GM18867 (cell line): ENCODE measurements around the gene MCL1.
"Not testable (repeated sequence)": the region's sequence is repeated elsewhere in the genome, so short reads cannot be mapped to it uniquely, and the experiment has no call there.

Experiments
- ATAC-seq: cut with Tn5 transposase; IDR thresholded peaks from one replicate; pipeline ENCODE4 v1.9.1; 2021; ENCODE audit warnings: mild to moderate bottlenecking, moderate library complexity; ENCODE audit not compliant: unreplicated experiment

The MCL1 gene

DNA sequence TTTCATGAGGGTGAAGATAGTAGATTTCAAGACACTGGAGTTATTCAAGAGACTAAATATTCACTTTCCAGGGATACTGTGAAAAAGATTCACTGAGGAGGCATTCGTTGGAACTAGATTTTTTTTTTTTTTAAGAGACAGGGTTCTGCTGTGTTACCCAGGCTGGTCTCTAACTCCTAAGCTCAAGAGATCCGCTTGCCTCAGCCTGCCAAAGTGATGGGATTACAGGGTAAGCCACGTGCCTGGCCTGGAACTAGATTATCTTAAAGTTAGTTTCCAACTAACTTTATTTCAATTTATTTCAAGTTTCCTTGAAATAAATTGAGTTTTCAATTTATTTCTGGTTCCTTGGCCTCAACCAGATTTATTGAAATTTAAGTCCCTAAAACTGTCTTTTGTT is 24.3 kb upstream of the MCL1 start:
- no peak for ATAC-seq

DNA sequence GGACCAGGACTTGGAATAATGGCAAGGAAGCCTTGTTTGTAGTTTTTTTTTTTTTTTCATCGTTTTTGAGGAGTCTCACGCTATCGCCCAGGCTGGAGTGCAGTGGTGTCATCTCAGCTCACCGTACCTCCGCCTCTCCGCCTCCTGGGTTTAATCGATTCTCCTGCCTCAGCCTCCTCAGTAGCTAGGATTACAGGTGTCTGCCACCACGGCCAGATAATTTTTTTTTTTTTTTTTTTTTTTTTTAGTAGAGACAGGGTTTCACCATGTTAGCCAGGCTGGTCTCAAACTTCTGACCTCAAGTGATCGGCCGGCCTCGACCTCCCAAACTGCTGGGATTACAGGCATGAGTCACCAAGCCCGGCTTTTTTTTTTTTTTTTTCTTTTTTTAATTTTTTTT is 23.0 kb upstream of the MCL1 start:
- not testable (repeated sequence) for ATAC-seq

DNA sequence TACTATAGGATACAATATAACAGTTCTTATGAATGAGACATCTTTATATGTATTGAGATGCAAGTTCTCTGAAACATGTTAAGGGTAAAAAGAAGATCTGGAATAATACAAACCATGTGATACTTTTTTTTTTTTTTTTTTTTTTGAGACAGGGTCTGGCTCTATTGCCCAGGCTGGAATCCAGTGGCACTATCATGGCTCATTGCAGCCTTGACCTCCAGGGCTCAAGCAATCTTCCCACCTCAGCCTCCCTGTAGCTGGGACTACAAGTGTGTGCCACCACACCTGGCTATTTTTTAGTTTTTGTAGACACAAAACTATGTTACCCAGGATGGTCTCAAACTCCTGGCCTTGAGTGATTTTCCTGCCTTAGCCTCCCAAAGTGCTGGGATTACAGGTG is 22.1 kb upstream of the MCL1 start:
- ATAC-seq: no peak

DNA sequence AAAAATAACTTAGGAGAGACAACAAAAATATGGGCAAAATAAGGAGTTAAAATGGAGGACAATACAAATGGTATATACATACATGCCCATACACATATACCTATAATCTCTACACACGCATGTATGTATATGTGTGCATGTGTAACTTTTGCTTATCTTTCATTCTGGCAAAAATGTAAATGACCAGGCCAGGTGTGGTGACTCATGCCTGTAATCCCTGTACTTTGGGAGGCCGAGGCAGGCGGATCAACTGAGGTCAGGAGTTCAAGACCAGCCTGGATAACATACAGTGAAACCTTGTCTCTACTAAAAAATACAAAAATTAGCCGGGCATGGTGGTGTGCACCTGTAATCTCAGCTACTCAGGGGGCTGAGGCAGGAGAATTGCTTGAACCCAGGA is 18.9 kb upstream of the MCL1 start:
- not testable (repeated sequence) for ATAC-seq

DNA sequence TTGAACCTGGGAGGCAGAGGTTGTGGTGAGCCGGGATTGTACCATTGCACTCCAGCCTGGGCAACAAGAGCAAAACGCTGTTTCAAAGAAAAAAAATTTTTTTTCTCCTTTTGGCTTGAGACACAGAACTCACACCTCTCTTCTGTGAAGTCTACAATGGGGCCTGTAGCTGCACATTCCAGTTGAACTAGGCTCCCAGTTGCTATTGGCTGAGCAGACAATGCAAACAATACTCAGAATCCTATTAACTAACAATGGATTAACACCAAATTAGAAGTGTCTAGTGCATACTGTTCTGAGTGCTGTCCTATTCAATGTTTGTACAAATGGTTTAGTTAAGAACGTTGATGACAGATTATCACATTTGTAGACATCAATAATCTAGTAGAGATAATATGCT is 17.6 kb upstream of the MCL1 start:
- no peak for ATAC-seq

DNA sequence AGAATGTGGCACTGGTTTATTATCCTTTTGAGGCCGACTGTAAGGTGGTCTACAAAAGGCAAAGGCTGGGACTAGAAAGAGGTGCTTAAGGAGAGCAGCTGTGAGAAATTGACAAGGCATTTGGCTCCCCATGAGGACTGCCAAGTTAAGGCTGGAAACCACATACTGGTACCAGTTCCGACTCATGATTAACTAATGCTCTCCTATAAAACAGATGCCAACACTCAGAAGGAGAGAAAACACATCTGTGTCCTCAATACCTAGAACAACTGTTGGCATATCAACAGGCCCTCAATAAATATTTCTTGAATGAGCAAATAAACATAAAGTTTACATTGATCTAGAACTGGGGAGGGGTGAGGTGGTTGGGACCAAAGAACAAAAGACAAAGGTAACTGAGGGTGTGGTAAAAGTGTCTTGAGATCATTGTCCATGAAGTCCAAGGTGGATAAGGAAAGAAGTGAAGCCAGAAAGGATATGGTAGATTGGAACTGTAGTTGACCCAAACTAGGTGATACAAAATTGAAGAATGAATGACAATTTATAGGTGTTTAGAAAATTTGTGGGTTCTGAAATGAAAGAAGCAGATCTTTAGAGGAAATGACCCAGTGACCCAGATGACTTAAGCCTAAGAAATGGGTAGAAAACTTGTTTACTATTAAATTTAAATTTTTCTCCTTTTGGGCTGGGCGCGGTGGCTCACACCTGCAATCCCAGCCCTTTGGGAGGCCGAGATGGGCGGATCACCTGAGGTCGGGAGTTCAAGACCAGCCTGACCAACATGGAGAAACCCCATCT is 16.9 kb upstream of the MCL1 start:
- ATAC-seq: no peak

DNA sequence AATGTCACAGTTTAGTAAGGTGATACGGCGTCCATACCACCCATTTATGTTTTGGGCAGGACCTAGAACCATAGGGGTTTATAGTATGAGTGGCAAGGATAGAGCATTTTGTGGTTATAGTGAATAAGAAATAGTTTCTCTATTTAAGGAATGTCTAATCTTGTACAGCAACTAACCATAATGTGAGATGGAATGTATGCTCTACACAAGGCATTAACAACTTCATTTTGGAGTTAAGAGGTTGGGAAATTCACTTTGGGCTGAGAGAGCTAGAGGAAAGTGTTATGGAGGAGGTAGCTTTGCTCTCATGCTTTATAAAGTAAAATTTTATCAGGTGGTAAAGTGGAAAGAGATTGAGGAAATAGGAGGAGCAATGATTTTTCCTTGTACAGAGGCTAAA is 3.0 kb upstream of the MCL1 start:
- ATAC-seq: no peak

DNA sequence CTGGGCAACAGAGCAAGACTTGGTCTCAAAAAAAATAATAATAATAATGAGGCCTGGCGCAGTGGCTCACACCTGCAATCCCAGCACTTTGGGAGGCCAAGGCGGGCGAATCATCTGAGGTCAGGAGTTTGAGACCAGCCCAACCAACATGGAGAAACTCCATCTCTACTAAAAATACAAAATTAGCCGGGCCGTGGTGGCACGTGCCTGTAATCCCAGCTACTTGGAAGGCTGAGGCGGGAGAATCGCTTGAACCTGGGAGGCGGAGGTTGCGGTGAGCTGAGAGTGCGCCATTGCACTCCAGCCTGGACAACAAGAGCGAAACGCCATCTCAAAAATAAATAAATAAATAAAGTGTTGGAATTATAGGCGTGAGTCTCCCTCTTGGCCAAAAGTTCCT is 2.6 kb upstream of the MCL1 start:
- not testable (repeated sequence) for ATAC-seq

DNA sequence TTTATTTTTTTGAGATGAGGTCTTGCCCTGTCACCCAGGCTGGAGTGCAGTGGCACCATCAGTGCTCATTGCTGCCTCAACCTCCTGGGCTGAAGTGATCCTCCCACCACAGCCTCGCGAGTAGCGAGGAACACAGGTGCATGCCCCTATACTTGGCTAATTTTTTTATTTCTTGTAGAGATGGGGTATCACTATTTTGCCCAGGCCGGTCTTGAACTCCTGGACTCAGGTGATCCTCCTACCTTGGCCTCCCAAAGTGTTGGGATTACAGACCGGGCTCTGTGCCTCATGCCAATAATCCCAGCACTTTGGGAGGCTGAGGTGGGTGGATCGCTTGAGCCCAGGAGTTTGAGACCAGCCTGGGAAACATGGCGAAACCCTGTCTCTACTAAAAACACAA is 2.0 kb upstream of the MCL1 start:
- not testable (repeated sequence) for ATAC-seq

DNA sequence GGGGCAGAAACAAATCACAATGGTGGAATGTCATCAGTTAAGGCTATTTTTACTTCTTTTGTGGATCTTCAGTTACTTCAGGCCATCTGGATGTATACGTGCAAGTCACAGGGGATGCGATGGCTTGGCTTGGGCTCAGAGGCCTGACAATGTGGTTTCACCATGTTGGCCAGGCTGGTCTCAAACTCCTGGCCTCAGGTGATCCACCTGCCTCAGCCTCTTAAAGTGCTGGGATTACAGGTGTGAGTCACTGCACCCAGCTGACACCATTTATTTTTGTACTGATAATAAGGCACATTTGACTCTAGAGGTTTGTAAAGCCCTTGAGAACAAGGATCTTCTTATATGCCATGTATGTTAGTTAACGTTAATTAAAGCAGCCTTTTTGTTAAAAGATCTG is 1.6 kb upstream of the MCL1 start:
- ATAC-seq: not testable (repeated sequence)

DNA sequence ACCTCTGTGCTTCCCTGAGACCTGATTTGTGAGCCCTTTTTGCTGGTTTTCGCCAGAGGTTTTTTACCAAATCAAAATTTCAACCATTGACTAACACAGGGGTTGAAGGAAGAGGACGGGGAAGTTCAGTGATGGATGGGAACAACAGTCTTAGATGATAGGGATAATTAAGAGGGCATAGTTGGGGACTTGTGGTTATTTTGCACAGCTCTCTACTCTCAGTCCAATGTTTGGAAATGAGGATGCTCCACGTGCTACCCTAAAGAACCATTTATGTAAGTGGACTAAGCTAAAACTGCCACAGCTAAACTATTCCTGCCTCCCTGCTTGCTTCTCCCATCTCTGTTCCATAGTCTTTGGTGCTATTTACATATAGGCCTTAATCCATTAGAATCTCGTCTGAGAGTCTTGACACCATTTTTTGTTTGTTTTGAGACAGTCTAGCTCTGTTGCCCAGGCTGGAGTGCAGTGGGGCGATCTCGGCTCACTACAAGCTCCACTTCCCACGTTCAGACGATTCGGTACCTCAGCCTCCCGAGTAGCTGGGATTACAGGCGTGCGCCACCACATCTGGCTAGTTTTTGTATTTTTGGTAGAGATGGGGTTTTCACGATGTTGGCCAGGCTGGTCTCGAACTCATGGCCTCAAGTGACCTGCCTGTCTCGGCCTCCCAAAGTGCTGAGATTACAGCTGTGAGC is 684 bp upstream of the MCL1 start:
- ATAC-seq: no peak

DNA sequence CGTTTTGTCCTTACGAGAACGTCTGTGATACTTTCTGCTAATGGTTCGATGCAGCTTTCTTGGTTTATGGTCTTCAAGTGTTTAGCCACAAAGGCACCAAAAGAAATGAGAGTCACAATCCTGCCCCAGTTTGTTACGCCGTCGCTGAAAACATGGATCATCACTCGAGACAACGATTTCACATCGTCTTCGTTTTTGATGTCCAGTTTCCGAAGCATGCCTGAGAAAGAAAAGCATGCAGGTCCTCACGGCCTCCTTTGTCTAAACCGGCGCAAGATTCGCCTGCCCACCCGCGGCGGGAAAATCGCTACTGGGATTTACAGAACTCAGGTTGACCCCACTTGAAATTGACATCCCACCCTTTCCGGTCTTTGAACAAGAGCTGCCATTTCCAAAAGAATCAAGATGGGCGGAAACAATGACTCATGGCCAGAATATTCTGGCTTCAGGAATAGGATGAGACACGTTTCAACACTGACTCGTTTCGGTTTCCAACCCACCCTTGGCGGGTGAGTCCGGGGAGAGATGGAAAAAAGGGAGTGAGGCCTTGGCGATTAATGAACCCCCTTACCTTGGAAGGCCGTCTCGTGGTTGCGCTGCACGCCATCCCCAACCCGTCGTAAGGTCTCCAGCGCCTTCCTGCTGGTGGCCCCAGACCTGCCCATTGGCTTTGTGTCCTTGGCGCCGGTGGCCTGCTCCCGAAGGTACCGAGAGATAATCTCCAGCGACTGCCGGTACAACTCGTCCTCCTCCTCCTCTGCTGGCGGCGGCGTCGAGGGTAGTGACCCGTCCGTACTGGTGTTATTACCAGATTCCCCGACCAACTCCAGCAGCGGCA is 919 bp downstream of the MCL1 start:
- ATAC-seq: no peak

DNA sequence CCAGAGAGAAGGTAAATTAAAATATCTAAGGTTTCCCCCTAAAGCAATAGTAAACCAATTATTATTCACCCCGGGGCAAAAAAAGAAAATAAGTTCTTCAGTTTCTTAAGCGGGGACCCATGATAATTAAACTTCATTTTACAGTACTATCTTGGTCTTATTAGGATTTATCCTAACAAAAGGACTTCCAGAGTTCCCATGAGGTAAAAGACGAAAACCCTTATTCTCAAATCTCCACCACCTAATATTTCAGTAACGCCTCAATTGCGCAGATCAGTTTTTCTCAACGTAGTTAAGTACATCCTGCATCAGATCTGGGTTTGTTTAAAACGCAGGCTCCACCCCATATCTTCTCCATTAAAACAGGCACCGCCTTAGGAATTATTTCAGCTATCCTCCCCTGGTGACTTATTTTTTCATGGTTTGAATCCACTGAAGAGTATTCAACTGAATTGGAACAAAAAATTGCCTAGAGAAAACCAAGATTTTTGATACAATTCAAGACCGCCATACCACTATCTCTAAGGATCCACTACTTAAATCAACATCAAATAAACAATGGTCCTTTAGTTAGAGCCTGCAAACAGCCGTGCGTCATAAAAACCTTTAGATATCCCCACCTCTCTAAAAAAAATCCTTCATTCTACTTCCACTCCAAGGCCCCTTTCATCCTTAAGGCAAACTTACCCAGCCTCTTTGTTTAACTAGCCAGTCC is 1.7 kb downstream of the MCL1 start:
- ATAC-seq: no peak

DNA sequence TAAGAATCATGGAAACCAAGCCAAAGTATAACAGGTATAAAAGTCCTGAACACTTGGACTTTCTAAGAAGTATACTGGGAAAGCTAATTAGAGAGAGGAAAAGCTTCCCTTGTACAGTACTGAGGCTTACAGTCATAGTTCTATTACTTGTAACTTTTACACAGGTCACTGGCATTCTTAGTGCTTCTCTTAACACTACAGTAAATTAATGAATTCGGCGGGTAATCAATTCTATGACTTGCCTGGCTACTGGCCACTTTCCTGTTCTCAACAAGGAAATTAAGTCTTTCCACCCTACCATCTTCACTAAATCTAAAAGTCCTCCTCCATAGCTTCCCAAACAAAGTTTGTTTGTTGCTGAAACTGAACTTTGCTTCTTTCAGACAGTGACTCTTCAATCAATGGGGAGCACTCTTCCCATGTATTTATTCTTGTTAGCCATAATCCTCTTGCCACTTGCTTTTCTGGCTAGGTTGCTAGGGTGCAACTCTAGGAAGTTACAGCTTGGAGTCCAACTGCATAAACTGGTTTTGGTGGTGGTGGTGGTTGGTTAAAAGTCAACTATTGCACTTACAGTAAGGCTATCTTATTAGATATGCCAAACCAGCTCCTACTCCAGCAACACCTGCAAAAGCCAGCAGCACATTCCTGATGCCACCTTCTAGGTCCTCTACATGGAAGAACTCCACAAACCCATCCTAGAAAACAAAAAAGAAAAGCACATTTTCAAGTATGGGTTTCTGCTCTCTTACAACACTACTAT is 2.4 kb downstream of the MCL1 start:
- no peak for ATAC-seq

DNA sequence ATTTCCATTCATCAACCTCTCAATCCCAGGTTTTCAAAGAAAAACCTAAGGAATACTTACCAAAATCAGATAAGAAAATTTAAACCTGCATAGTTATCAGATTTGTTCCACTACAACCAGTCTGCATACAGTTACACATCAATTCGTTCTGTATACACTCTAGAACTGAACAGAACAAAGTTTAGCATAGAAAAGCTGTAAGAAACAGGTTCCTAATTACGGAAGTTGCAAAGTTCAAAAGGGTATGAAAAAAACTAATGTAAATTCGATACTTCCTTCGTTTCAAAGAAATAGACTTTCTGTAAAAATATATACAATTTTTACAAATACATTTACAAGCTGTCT is 3.1 kb downstream of the MCL1 start:
- ATAC-seq: no peak

DNA sequence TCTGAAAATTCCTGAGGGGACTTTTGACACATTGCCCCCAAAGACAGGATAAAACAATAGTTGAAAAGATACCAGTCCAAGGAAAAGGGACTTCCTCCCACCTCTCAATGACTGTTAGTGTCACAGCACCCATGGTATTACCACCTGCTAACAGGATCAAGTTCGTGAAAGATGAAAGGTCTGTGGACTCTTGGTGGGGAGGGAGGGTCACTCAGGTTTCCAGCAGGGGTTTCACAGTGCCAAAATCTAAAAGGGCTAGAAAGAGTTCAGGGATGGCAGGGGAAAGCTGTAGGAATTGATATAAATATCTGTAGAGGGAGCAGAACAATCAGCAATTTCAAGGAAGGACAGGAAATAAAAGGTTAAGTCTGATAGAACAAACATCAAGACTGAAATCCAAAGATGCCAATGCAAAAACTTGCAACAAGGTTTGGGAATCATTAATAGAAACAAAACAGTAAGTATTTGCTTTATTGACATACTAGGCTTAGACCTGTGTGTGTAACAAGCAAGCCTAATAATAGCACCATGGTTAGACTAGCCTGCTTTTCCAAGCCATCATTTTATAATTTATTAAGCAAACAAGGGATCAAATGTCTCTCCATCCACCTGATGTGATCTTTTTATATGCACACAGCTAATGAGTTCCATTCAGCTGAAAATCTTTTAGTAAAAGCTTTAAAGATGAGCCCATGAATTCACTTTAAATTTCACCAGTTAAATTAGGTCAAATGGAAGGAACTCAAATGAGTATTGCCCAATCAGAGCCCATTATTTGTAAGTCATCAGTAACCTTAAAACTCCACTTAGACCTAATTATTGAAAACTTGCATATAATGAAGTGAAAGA is 3.7 kb downstream of the MCL1 start:
- no peak for ATAC-seq

DNA sequence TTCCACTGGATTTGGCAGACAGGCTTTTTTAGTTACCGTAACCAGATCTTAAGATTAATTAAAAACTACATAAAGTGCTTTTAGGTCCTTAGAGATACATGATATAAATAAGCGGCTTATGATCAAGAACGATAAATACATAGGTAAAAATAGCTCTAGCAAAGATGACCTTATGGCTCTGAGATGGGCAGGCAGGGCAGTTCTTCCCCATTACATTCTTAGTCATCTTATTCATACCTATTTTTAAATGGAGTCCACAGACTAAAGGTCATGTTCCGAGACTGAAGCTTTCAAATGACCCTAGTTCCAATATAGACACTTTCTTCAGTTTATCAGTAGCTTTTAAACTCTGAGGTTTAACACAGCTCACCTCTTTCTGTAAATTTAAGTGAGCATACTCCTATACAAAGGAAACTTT is 4.3 kb downstream of the MCL1 start:
- no peak for ATAC-seq

DNA sequence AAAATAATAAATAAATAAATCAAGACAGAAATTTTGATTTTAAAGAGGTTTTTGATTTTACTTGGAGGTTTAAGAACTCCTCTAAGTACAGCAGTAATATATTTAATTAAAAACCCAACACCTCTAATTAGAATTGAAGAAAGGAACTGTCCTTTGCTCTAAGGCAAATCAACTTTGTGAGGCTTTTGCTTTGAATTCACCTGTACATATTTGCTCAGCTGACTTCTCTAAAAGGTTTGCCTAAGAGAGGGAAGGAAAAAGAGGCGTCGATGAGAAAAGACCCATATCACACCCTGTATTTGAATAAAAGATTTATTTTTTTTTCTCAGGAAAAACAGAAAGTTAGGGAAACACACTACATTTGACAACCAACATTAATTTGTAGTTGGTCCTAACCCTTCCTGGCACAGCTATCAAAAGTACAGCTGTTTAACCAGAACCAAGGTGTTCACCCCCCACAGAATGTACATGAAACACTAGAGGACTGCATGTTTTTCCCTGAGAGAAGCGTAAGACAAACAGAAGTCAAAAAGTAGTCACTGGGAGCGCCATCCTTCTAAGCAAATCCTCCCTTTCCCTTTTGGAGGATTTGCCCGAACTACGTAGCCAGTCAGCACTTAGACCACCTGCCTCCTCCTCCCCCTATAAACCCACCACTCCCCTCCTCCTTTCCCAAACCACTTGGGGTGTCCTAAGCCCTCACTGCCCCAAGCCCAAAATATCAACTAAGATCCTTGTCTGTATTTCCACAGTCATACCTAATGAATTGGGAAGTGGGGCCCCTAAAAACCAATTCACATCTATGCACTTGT is 4.9 kb downstream of the MCL1 start:
- ATAC-seq: no peak

DNA sequence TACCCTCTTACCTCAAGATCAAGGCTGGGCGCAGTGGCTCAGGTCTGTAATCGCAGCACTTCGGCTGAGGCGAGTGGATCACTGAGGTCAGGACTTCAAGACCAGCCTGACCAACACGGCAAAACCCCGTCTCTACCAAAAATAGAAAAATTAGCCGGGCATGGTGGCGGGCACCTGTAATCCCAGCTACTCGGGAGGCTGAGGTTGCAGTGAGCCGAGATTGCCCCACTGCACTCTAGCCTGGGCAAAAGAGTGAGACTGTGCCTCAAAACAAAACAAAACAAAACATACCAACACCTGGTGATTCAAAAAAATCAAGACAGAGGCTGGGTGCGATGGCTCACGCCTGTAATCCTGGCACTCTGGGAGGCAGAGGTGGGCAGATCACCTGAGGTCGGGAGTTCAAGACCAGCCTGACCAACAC is 5.8 kb downstream of the MCL1 start:
- ATAC-seq: not testable (repeated sequence)
